Pons (tissue), 1 donor: ENCODE measurements around the gene FRG1.
"Not testable (repeated sequence)": the region's sequence is repeated elsewhere in the genome, so short reads cannot be mapped to it uniquely, and the experiment has no call there.

Experiments used
- DNase-seq: peaks from one replicate; pipeline ENCODE4 v3.0.0-alpha.2; 2016; ENCODE audit warnings: low spot score

The FRG1 gene

DNA sequence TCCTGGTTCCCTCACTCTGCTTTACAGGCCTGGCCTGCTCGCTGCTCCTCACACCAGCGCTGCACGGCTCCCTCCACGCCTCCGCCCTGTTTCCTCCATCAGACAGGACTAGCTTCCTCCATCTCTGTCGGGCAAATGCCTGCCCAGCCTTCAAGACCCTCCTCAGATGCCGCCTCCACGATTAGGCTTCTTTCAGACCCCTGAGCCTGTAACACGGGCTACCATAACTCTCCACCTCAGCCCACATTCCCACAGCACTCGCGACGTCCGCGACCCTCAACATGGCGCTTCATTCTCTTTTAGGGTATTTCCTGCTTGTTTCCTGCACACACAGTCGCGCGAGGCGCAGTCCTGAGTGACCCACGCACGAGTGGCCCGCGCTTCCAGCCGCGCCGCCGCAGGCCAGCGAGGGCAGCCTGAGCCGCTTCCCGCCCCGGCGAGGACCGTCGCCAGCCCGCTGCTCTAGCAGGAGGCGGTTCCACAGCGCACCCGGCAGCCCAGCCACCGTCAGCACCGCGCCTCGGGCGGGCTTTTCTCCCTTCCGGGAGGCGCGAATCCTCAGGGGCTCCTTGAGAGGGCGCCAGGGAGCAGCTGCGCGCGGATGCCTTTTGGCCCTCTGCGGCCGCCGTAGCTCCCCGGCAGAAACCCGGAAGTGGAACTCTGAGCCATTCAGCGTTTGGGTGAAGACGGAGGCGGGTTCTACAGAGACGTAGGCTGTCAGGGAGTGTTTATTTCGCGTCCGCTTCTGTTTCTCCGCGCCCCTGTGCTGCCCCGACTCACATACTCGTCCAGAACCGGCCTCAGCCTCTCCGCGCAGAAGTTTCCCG lies at the start of gene FRG1:
TSS of gene FRG1 (plus strand) at position 695 of the 827 bp plus-strand sequence. CDS start 138 bp downstream, outside the sequence.
- peak; percentile 87 for DNase-seq

DNA sequence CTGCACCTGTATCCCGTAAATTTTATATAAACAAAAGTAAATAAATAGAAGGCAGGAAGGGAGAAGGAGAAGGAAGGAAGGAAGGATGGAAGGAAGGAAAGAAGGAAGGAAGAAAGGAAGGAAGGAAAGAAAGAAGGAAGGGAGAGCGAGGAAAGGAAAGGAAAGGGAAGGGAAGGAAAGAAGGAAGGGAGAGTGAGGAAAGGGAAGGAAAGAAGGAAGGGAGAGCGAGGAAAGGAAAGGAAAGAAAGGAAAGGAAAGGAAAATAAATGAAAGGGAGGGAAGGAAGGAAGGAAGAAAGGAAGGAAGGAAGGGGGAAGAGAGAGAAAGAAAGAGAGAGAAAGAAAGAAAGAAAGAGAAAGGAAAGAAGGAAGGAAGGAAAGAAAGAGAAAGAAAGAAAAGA lies 43.0 kb upstream of the FRG1 start:
- DNase-seq = no peak

DNA sequence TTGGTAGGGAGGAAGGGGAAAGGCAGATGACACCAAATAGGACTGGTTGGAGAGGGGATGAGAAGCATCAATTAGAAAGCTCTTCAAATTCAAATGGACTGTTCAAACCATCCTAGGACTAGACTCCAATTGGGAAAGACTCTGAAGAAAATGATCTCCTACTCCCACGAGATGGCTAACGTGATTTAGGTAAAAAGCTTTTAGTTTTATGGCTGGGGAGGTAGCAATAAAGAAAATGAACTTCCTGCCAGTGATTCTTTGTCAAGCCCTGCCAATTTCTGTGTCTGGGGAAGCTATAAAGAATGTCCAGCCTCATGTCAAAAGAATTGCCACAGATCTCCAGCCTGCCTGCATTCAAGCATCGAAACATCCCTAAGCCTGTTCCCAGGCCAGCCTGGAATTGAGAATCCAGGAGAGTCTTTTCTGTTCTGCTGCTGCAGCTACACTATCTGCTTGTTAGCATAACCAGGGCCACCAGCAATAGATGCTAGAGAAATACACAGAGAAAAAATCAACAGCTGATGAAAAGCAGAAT lies 41.1 kb upstream of the FRG1 start:
- not testable (repeated sequence) for DNase-seq

DNA sequence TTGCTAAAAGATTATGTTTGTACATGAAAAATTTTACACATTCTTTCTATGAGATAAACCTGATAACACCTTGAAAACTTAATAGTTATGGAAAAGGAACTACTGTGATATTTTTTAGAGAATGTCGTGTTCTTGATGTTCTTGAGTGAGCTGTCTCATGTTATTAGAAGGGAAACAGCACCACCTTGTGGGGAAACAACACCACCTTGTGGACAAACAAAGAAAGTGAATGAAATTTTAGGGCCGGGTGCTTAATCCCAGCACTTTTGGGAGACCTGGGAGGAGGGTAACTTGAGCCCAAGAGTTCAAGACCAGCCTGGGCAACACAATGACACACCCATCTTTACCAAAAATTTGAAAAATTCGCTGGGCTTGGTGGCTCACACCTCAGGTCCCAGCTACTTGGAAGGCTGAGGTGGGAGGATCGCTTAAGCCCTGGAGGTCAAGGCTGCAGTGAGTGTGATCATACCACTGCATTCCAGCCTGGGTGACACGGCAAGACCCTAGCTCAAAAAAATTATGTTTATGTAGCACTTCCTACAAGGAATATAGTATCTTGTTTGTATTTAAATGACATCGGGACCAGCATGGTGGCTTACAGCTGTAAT lies 36.1 kb upstream of the FRG1 start:
- DNase-seq = peak; percentile 78

DNA sequence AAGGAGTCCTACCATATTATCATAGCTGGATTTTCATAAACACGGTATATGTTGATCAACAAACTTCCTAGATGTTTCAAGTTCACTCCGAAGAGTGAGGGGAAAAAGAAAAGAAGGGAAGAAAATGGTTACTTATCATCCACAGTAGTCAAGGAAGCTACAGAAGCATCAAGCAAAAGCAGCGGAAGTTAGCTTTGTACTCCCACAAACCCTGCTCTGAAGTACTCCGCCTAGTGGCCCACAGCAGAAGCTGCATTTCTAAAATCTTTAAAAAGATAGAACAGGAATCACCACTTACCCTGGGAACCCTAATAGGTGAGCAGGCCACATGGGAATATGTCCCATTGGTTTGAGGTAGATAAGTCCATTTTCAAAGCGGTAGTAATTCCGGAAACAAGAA lies 28.5 kb upstream of the FRG1 start:
- DNase-seq = no peak

DNA sequence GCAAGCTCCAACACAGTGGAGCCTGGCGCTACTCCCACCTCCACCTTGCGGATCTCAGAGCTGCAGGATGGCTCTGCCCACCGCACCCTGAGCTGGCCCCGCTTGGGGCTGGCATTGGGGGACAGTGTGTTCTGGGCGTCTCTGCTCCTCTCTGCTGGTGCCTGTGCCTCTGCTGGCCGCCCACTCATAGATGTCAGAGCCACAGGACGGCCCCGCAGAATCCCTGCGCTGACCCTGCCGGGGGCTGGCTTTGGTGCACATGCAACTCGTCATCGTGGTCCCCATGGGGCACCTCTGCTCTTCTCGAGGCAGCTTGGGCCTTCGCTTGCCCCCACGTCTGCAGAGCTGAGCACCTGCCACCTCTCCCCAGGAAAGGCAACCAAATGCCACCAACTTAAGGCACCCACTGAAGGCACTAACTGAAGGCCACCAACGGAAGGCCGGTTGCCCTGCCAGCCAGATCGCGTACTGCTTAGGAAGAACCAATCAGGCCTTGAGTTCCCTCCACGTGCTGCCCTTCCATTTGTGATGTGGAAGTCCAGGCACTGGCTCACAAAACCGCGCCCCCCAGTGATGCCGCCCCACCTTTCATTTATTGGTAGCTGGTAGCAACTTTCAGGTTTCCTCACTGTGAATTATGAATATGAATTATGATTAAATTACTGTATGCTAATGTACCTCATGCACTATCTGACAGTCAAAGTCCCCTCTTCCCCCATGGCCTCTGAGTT lies 23.3 kb upstream of the FRG1 start:
- DNase-seq = no peak

DNA sequence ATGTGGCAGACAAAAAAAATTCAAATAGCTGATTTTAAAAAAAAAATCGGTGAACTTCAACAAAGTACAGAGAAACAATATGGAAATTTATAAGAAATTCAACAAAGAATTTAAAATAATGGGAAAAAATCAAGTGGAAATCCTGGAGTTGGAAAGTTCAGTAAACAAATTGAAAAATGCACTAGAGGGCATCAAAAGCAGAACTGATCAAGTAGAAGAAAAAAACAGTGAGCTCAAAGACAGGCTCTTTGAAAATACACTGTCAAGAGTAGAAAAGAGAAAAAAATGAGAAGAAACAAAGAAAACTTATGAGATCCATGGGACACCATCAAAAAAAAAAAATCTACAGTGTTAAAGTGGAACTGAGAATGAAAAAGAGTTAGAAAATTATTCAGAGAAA lies 19.6 kb upstream of the FRG1 start:
- DNase-seq = no peak

DNA sequence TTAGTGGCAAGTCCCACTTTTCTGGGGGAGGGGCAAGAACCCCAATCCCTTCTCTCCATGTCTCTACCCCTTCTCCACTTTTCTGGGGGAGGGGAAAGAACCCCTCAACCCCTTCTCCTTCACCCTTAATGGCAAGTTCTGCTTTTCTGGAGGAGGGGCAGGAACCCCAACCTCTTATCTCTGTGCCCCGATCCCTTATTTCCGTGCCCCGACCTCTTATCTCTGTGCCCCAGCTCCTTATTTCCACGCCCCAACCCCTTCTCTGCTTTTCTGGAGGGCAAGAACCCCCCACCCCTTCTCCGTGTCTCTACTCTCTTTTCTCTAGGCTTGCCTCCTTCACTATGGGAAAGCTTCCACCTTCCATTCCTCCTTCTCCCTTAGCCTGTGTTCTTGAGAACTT lies 13.9 kb upstream of the FRG1 start:
- not testable (repeated sequence) for DNase-seq

DNA sequence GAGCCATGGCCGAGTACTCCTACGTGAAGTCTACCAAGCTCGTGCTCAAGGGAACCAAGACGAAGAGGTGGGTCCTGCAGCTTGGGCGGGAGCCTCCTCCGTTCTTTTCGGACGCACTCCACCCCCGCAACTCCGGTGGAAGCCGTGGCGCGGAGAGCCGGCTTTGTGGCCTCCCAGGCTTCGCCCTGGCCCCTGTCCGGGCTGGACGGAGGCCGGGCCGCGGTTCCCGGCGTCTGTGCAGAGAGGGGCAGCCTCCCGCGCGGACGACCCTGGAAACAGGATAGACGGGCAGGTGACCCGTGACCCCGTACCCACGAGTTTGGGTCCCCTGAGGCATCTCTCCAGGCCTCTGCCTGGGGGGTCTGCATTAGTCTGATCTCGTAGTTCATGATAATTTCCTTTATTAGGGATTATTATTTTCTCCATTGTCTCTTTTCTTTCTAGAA lies 356 bp downstream of the FRG1 start:
- no peak for DNase-seq

DNA sequence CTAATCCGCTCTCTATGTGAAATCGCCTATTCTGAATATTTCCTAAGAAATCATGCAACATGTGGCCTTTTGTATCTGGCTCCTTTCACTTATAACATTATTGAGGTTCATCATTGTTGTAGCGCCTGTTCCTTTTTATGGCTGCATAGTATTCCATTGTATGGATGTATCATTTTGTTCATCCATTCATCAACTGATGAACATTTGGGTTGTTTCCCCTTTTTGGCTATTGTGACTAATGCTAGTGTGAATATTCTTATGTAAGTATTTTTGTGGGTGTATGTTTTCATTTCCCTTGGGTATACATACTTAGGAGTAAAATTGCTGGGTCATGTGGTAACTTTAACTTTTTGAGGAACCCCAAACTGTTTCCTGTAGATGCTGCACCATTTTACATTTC lies 1.7 kb downstream of the FRG1 start:
- not testable (repeated sequence) for DNase-seq

DNA sequence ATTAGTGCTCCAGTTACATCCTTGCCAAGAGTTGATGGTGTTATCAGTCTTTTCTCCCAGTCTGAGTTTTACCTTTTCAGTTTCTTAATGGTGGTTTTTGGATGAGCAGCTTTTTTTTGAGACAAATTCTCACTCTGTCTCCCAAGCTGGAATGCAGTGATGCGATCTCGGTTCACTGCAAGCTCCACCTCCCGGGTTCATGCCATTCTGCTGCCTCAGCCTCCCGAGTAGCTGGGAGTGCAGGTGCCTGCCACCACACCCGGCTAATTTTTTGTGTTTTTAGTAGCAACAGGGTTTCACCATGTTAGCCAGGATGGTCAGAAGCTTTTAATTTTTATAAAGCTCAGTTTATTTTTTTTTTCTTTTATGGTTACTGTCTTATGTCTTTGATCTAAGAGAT lies 3.4 kb downstream of the FRG1 start:
- DNase-seq = not testable (repeated sequence)

DNA sequence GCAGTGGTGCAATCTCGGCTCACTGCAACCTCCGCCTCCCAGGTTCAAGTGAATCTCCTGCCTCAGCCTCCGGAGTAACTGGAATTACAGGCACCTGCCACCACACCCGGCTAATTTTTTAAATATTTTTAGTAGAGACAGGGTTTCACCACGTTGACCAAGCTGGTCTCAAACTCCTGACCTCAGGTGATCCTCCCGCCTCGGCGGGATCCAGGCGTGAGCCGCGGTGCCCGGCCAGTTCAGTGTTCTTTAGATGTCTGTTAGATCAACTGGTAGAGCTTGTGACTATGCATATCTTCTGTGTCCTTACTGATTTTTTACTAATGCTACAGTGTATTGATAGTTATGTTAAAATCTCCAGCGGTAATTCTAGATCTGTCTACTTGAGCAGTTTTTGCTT lies 6.2 kb downstream of the FRG1 start:
- not testable (repeated sequence) for DNase-seq

DNA sequence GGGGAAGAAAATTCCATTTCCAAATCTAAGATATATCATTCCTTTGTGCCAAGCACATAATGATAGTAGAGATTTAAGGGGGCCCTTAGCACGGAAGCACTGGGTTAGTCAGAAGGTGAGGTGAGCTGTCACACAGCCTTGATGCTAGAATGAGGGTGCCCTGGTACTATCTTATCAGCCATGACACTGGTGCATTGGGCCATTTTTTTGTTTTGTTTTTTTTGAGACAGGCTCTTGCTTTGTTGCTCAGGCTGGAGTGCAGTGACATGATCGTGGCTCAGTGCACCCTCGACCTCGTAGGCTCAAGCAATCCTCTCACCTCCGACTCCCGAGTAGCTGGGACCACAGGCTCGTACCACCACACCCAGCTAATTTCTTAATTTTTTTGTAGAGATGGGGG lies 7.8 kb downstream of the FRG1 start:
- not testable (repeated sequence) for DNase-seq

DNA sequence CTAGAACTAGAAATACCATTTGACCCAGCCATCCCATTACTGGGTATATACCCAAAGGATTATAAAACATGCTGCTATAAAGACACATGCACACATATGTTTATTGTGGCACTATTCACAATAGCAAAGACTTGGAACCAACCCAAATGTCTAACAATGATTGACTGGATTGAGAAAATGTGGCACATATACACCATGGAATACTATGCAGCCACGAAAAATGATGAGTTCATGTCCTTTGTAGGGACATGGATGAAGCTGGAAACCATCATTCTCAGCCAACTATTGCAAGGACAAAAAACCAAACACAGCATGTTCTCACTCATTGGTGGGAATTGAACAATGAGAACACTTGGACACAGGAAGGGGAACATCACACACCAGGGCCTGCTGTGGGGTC lies 28.6 kb downstream of the FRG1 start:
- DNase-seq = not testable (repeated sequence)

DNA sequence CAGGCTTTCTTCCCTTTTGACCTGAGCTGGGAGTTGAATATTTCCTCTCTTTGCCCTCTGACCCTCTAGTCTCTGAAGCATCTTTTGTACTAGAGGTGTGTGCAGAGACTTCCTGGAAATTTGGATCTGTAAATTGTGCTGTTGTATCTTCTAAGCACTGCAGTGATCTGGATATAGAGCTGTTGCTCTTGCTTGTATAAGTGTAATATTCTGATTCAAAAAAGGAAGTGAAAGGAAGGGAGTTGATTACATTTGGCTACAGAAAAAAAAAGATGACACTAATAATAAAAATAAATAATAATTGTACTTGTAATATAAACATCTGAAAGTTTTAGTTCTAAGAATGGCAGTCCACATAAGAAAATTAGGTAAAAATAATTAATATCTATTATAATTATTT lies 33.0 kb downstream of the FRG1 start:
- no peak for DNase-seq

DNA sequence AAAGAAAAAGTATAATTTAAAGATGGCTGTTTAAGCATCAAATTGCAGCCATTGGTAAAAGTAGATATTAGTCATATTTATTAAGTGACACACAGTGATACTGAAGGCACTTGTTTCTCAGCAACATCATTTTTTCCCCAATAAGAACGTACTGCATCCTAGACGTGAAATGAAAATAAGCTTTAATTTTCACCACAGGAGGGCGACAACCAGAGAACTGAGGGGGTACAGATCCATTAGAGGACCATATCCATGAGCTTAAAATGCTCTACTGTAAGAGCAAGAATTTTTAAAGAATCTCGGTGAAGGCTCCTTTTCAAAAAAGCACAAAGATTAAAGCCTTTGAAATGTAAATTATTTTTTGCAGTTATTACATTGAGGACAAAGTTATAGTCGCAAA lies 33.4 kb downstream of the FRG1 start:
- no peak for DNase-seq

DNA sequence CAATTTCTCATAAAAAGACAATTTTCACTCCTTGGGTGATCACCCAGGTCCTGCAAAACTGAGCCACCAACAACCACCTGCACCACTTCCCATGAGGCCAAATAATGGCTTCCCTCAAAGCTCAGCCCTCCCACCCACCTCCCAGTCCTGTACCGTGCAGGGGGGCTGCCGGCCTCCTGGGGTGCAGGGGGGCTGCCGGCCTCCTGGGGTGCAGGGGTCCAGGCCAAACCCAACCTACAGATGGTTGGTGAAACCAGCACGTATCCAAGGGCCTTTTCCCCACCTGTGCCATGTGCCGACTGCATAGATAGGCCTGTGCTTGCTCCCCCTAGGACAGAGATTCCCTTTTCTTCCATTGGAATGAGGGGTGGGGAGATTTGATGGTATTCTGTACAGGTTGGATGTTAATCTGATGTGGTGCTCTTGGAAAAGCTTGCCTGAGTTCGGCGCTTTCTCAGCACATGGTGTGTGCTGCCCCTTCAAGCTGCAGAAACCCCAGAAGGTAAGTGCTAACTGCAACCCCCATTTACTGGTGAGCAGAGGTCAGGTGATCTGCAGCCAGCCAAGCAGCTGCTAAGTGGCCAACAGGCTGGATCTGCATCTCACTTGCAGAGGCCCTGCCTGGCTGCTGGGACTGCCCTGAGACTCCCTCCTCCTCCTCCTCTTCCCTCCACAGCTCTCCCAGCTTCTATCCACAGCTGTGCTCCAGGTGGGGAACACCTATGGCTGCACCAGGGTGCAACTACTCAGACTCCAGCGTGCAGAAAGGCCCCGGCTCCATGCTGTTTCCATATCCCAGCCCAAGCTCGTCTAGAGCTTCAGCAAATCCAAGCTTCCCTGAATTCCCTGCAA lies 38.8 kb downstream of the FRG1 start:
- DNase-seq = no peak

DNA sequence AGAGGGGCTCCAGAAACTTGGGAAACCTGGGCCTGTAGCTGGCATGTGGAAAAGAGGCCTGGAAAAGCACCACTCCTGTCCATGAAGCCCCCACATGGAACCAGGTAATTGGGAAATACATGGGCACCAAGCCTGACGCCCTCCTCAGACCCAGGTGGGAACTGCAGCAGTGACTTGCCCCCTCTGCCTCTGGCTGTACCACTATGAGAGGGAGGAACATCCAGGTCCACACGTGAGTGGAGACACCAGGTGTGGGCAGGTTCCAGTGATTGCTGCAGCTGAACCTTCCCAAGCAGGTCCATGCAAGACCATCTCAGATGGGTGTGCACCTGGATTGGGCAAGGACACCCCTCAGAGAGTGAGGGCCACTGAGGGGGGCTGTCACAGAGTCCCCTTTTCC lies 39.6 kb downstream of the FRG1 start:
- DNase-seq = not testable (repeated sequence)

DNA sequence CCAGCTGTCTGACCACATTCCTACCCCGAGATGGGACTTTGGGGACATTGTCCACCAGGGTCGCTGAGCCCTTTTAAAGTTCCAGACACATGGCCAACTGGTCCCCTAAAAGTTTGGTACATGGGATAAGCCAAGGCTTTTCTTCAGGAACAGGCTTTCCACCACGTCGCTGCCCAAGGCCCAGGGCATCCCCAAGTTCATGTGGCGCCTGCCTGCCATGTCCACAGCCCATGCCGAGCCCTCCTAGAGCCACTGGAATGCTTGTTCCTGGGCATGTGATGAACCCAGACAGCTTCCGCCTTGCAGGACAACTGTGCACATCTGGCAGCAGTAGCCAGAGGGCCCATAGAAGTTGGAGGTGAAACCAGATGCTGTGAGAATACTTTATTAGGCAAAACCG lies 41.3 kb downstream of the FRG1 start:
- no peak for DNase-seq

DNA sequence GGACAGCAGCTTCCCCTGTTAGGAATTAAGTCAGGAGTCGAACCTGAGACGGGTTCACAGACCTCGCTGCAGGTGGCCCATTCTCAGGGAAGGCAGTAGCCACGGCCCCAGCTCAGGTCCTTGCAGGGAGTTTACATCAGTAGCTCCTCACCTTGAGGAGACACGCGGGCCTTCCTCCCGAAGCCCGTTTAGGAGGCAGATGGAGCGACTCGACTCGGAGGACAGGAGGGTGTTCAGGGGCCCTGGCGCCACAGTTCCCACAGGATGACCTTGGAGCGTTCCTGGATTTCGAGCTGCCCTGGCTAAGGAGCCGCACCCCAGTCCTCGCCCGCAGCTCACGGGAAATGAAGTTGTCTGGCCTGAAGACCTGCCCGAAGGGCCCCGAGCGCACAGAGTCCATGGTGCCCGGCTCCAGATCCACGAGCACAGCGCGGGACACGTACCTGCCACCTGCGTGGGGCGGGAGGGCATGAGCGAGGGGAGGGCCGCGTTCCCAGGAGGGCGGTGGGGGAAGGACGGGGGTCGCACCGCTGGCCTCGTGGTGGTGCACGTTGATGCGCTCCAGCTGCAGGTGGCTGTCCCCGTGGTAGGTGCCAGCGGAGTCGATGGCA lies 43.3 kb downstream of the FRG1 start:
- not testable (repeated sequence) for DNase-seq

DNA sequence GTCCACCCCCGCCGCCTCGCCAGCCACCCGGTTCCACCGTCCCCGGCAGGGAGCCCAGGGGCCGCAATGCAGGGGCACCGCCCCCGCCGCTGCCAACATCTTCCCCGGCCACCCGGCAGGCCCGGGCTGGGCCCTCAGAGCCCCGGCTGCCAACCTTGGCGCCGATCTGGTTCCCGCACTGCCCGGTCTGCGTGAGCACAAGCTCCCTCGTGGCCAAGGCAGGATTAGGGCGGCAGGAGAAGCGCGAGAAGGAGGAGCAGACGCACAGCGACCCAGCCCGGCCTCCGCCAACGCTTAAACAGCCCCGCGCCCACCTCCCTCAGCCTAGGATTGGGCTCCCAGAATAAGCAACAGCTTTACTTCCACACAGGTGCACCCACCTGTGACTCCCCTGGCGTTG lies 44.0 kb downstream of the FRG1 start:
- not testable (repeated sequence) for DNase-seq
